NB4 (cell line): ENCODE results near the gene DGCR6L.

ENCODE experiments used
- POLR2A ChIP-seq: IDR thresholded peaks from 2 replicates; pipeline ENCODE4 v1.6.1; 2011; ENCODE audit warnings: mild to moderate bottlenecking; ENCODE audit not compliant: insufficient read length; ENCODE audit errors: extremely low read depth
- TF ChIP-seq, protein P1 (sequence below): IDR thresholded peaks from one replicate; pipeline ENCODE4 v1.5.1; 2012; ENCODE audit warnings: low read depth, low read length
- TF ChIP-seq, protein P2 (sequence below): IDR thresholded peaks from 2 replicates; pipeline ENCODE4 v1.6.1; 2011; ENCODE audit warnings: low read depth, low read length

DNA sequence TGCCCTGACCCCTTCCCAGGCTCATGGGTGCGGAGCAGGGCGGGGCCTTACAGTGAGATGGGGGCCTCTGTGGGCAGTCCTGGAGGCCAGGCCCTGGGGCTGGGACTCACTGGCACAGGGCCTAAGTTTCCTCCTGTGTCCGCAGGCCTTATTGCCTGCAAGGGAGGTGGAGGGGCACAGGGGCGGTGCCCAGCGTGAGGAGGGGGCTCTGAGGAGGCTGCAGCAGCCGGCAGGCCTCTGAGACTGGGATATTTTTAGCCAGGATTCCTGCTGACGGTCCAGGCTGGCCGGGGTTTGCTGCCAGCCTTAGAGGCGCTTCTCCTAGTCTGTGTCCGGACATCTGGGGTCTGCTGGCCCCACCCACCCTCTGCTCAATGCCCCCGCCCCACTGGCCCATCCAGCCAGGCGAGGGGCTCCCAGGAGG is 46.1 kb downstream of the DGCR6L start:
- TF ChIP-seq, protein P1, sequence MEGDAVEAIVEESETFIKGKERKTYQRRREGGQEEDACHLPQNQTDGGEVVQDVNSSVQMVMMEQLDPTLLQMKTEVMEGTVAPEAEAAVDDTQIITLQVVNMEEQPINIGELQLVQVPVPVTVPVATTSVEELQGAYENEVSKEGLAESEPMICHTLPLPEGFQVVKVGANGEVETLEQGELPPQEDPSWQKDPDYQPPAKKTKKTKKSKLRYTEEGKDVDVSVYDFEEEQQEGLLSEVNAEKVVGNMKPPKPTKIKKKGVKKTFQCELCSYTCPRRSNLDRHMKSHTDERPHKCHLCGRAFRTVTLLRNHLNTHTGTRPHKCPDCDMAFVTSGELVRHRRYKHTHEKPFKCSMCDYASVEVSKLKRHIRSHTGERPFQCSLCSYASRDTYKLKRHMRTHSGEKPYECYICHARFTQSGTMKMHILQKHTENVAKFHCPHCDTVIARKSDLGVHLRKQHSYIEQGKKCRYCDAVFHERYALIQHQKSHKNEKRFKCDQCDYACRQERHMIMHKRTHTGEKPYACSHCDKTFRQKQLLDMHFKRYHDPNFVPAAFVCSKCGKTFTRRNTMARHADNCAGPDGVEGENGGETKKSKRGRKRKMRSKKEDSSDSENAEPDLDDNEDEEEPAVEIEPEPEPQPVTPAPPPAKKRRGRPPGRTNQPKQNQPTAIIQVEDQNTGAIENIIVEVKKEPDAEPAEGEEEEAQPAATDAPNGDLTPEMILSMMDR: no peak
- TF ChIP-seq, protein P2, sequence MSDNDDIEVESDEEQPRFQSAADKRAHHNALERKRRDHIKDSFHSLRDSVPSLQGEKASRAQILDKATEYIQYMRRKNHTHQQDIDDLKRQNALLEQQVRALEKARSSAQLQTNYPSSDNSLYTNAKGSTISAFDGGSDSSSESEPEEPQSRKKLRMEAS: no peak
- no peak for TF ChIP-seq POLR2A
